ENCODE results near the gene RBSN. TPM values are rescaled to one million over a fixed set of nuclear protein-coding genes. Genes with fewer than 3 reads are reported as not detected.

RBSN gene
- total RNA-seq, 1 experiment from 2014 or later: 9.6 TPM

GRCh38 chr3:15099364-15100098, 583 bp upstream of the RBSN start:
- peak; percentile 15 for DNase-seq (ENCODE audit: low read depth)

GRCh38 chr3:15097891-15098290, 1.1 kb downstream of the RBSN start:
- peak; percentile 35 for DNase-seq (ENCODE audit: low read depth)

GRCh38 chr3:15096046-15096445, 2.9 kb downstream of the RBSN start:
- no peak for DNase-seq (ENCODE audit: low read depth)

GRCh38 chr3:15094187-15094875, 4.6 kb downstream of the RBSN start:
- no peak for DNase-seq (ENCODE audit: low read depth)

GRCh38 chr3:15092686-15093085, 6.3 kb downstream of the RBSN start:
- DNase-seq (ENCODE audit: low read depth): no peak

- DNase-seq (ENCODE audit: low read depth): no peak
These were observed 7.4 kb downstream of the RBSN start for GRCh38 chr3:15091575-15091974.

GRCh38 chr3:15089201-15089600, 9.7 kb downstream of the RBSN start:
- no peak for DNase-seq (ENCODE audit: low read depth)

- DNase-seq (ENCODE audit: low read depth): no peak
These were observed 12.2 kb downstream of the RBSN start for GRCh38 chr3:15086699-15087098.

- DNase-seq (ENCODE audit: low read depth): no peak
These were observed 12.7 kb downstream of the RBSN start for GRCh38 chr3:15086263-15086662.

- no peak for DNase-seq (ENCODE audit: low read depth)
These were observed 15.7 kb downstream of the RBSN start for GRCh38 chr3:15083252-15083651.

- DNase-seq (ENCODE audit: low read depth): peak; percentile 18
These were observed 16.8 kb downstream of the RBSN start for GRCh38 chr3:15081960-15082664.

- DNase-seq (ENCODE audit: low read depth): no peak
These were observed 19.9 kb downstream of the RBSN start for GRCh38 chr3:15079091-15079490.

GRCh38 chr3:15074500-15074899, 24.4 kb downstream of the RBSN start:
- no peak for DNase-seq (ENCODE audit: low read depth)

GRCh38 chr3:15071699-15072098, 27.2 kb downstream of the RBSN start:
- DNase-seq (ENCODE audit: low read depth): no peak

- DNase-seq (ENCODE audit: low read depth): no peak
These were observed 29.5 kb downstream of the RBSN start for GRCh38 chr3:15069441-15069840.

- DNase-seq (ENCODE audit: low read depth): no peak
These were observed 32.5 kb downstream of the RBSN start for GRCh38 chr3:15066467-15066866.

- no peak for DNase-seq (ENCODE audit: low read depth)
These were observed 33.4 kb downstream of the RBSN start for GRCh38 chr3:15065550-15066007.

- DNase-seq (ENCODE audit: low read depth): peak; percentile 90
These were observed 34.0 kb downstream of the RBSN start, which contains the start of gene MRPS25 for GRCh38 chr3:15064835-15065549. TSS of gene MRPS25 (minus strand) at chr3:15065315. CDS start at chr3:15065194, 121 bp downstream.

GRCh38 chr3:15064299-15064834, 34.6 kb downstream of the RBSN start:
- peak; percentile 35 for DNase-seq (ENCODE audit: low read depth)

- DNase-seq (ENCODE audit: low read depth): no peak
These were observed 35.2 kb downstream of the RBSN start for GRCh38 chr3:15063656-15064286.

GRCh38 chr3:15063238-15063637, 35.7 kb downstream of the RBSN start:
- no peak for DNase-seq (ENCODE audit: low read depth)
